Rectal smooth muscle tissue (tissue), 1 donor: ENCODE results near the gene C7orf33.
"Not testable (repeated sequence)": the region's sequence is repeated elsewhere in the genome, so short reads cannot be mapped to it uniquely, and the experiment has no call there.

Experiments
- H3K27ac ChIP-seq: one replicate; pipeline ENCODE4 v1.7.0; 2013; ENCODE audit warnings: low read depth, low read length, inconsistent platforms
- H3K27me3 ChIP-seq: one replicate; pipeline ENCODE4 v1.7.0; 2013; ENCODE audit warnings: low read length; ENCODE audit not compliant: control insufficient read depth, insufficient read depth
- H3K36me3 ChIP-seq: one replicate; pipeline ENCODE4 v1.7.0; 2013; ENCODE audit warnings: low read length; ENCODE audit not compliant: control insufficient read depth, insufficient read depth
- H3K4me1 ChIP-seq: one replicate; pipeline ENCODE4 v1.7.0; 2013; ENCODE audit warnings: low read length; ENCODE audit not compliant: control insufficient read depth, insufficient read depth
- H3K4me3 ChIP-seq: one replicate; pipeline ENCODE4 v1.7.0; 2013; ENCODE audit warnings: low read length
- H3K9ac ChIP-seq: one replicate; pipeline ENCODE4 v1.7.0; 2013; ENCODE audit warnings: low read length

The C7orf33 gene

DNA sequence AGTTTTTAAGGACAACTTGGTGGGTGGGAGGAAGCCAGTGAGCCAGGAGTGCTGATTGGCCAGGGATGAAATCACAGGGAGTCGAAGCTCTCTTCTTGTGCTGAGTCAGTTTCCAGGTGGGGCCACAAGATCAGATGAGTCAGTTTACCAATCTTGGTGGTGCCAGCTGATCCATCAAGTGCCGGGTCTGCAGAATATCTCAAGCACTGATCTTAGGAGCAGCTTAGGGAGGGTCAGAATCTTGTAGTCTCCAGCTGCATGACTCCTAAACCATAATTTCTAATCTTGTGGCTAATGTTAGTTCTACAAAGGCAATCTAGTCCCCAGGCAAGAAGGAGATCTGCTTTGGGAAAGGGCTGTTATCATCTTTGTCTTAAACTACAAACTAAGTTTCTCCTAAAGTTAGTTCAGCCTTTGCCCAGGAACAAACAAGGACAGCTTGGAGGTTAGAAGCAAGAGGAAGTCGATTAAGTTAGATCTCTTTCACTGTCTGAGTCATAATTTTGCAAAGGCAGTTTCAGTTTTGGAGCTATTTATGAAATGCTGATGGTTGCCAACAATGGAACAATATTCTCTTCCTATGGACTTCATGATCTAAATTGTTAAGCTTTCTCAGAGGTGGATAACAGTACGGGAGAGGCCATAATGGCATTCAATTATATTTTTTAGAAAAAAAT is 26.2 kb upstream of the C7orf33 start:
- H3K27ac ChIP-seq, H3K4me3 ChIP-seq, H3K9ac ChIP-seq, H3K27me3 ChIP-seq, H3K4me1 ChIP-seq, H3K36me3 ChIP-seq: not testable (repeated sequence)

DNA sequence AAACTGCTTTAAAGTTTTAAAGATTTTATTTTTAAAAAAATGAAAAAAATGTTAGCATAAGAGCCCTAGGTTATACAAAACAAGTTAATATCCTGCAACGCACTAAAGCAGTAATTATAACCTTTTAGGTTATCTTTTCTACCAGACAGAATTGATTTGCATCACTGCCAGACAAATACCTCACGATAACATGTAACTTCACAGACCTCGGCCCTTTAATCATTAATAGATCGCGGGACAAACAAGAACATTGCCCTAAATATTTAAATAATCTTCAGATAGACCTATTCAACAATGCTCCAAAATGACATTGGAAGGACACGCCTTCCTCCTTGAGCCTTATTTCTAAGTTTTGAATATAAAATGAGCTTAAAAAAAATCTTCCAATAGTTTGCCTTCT is 23.8 kb upstream of the C7orf33 start:
- no peaks in the 10 kb centered on the region for H3K4me1 ChIP-seq

DNA sequence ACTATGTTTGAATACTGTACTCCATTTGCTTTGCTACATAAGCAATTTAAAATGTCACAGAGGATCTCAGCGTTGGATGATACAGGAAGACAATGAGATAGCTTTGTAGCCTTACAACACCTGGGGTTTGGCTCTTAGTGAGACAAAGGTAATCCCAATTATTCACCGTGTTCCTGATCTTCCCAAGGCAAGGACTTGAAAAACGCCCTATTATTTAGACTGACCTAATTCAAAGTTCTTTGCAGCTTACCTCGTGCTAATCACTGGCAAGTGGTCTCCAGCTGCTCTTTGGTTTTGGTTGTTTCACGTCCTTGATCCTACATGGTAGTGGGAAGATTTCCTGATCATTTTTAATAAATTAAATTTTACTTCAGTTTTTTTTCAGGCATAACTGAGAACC is 23.0 kb upstream of the C7orf33 start:
- no peaks in the 10 kb centered on the region for H3K36me3 ChIP-seq
- no peaks in the 10 kb centered on the region for H3K27me3 ChIP-seq
- no peak overlapping the region for H3K27ac ChIP-seq
- no peak overlapping the region for H3K9ac ChIP-seq
- no peaks in the 10 kb centered on the region for H3K4me1 ChIP-seq
- H3K4me3 ChIP-seq = no peak overlapping the region

More for the DNA sequence above, 23.8 kb upstream of the C7orf33 start:
- H3K36me3 ChIP-seq = no peaks in the 10 kb centered on the region
- H3K9ac ChIP-seq = no peak overlapping the region
- no peak overlapping the region for H3K27ac ChIP-seq
- no peaks in the 10 kb centered on the region for H3K27me3 ChIP-seq
- no peak overlapping the region for H3K4me3 ChIP-seq

DNA sequence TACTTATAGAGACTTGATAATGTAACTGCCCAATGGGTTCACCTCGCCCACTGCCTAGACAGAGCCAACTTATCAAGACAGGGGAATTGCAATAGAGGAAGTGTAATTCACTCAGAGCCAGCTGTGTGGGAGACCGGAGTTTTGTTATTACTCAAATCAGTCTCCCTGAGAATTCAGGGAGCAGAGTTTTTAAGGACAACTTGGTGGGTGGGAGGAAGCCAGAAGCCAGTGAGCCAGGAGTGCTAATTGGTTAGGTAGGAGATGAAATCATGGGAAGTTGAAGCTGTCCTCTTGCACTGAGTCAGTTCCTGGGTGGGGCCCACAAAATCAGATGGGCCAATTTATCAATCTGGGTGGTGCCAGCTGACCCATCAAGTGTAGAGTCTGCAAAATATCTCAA is 20.1 kb upstream of the C7orf33 start:
- H3K4me3 ChIP-seq = no peak overlapping the region
- H3K27ac ChIP-seq = no peak overlapping the region
- H3K9ac ChIP-seq = no peak overlapping the region
- H3K4me1 ChIP-seq = no peaks in the 10 kb centered on the region
- H3K36me3 ChIP-seq = no peaks in the 10 kb centered on the region
- no peaks in the 10 kb centered on the region for H3K27me3 ChIP-seq

DNA sequence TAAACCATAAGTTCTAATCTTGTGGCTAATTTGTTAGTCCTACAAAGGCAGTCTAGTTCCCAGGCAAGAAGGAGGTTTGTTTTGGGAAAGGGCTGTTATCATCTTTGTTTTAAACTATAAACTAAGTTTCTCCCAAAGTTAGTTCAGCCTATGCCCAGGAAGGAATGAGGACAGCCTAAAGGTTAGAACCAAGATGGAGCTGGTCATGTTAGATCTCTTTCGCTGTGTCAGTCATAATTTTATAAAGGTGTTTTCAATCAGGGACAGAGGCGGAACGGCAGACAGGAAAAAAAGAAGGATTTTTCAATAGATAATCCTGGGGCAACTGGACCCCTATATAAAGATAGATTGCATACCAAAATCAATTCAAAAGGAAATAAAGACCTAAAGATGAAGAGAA is 19.6 kb upstream of the C7orf33 start:
- H3K4me1 ChIP-seq, H3K36me3 ChIP-seq, H3K27me3 ChIP-seq, H3K27ac ChIP-seq, H3K4me3 ChIP-seq, H3K9ac ChIP-seq: not testable (repeated sequence)

DNA sequence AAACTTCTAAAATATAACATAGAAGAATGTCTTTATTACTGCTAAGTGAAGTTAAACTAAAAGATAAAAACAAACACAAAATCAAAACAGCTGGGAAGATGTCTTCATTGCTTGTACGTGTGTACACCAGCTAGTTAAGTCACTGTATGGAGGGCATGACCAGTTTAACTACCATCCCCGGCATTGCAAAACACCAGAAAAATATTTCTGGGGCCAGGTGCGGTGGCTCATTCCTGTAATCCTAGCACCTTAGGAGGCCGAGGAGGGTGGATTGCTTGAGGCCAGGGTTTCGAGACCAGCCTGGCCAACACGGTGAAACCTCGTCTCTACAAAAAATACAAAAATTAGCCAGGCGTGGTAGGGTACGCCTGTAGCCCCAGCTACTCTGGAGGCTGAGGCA is 19.2 kb upstream of the C7orf33 start:
- Histone ChIP-seq H3K27me3 (no peaks in the 10 kb centered on the region), H3K36me3 (no peaks in the 10 kb centered on the region), H3K4me3 (no peak overlapping the region), H3K9ac (no peak overlapping the region), H3K4me1 (peaks cover 3% of the 10 kb centered on the region), H3K27ac (no peak overlapping the region)

DNA sequence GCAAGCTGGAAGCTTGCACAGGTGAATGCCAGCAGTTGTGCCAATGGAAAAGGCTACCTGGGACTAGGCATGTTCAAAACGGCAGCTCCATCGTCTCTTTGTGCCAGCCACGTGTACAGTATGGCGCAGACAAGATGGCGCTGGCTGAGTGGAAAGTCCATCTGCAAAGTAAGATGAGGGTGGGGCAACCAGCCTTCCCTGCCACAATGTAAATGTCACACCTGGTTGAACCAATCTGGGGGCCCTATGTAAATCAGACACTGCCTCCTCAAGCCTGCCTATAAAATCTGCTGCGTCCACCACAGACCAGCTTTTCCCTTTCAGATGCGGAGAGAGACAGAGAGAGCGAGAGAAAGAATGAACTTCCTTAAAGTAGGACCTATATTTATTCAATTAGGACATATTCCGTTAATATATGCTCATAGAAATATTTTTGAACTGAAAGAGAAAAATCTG is 18.5 kb upstream of the C7orf33 start:
- no peak overlapping the region for H3K27ac ChIP-seq
- H3K9ac ChIP-seq = no peak overlapping the region
- no peak overlapping the region for H3K4me3 ChIP-seq
- peaks cover 3% of the 10 kb centered on the region for H3K4me1 ChIP-seq
- no peaks in the 10 kb centered on the region for H3K36me3 ChIP-seq
- no peaks in the 10 kb centered on the region for H3K27me3 ChIP-seq

DNA sequence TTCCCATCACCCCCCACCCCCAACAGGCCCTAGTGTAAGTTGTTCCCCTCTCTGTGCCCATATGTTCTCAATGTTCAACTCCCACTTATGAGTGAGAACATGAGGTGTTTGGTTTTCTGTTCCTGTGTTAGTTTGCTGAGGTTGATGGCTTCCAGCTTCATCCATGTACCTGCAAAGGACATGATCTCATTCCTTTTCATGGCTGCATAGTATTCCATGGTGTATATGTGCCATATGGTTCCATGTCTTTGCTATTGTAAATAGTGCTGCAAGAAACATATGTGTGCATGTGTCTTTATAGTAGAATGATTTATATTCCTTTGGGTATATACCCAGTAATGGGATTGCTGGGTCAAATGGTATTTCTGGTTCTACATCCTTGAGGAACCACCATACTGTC is 17.0 kb upstream of the C7orf33 start:
- not testable (repeated sequence) for H3K4me1 ChIP-seq, H3K27me3 ChIP-seq, H3K27ac ChIP-seq, H3K36me3 ChIP-seq, H3K9ac ChIP-seq, H3K4me3 ChIP-seq

DNA sequence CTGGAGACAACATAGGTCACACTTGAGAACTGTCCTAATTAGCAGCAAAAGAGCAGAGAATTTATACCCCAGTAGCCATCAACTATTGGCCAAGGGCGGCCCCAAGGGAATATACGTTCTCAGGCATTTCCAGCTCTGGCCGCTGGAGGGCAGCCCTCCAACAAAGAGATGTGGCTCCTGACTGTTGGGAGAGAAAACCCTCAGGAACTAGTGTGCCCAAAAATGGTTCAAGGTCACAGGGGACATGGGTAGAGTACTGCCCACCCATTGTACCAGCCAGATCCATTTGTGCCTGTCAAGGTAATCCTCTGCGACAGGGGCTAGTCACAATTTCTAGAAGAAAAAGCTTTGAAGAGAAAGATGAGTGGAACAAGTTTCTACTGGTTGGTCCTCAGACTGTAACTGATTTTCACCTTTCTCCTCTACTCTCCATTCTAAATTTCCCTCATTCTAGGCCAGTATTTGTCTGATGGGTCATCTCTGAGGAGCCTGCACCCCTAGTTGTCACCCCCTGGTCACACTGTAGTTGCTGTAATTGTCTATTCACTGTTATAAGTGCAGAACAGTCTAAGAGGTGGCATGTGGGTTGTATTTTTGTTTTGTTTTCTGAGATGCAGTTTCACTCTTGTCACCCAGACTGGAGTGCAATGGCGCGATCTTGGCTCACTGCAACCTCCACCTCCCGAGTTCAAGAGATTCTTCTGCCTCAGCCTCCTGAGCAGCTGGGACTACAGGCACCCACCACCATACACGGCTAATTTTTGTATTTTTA is 14.7 kb upstream of the C7orf33 start:
- no peaks in the 10 kb centered on the region for H3K27me3 ChIP-seq
- no peak overlapping the region for H3K4me3 ChIP-seq
- H3K9ac ChIP-seq = no peak overlapping the region
- H3K27ac ChIP-seq = no peak overlapping the region
- peaks cover 3% of the 10 kb centered on the region for H3K4me1 ChIP-seq
- H3K36me3 ChIP-seq = no peaks in the 10 kb centered on the region

DNA sequence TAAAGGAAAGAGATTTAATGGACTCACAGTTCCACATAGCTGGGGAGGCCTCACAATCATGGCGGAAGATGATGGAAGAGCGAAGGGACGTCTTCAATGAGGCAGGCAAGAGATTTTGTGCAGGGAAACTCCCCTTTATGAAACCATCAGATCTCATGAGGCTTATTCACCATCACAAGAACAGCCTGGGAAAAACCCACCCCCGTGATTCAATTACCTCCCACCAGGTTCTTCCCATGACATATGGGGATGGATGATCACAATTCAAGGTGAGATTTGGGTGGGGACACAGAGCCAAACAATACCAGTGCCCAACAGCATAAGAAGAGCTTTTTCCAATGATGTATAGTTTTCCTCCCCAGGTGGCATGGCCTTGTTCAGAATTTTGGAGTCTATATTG is 11.2 kb upstream of the C7orf33 start:
- H3K27me3 ChIP-seq = no peaks in the 10 kb centered on the region
- H3K27ac ChIP-seq = no peak overlapping the region
- H3K4me3 ChIP-seq = no peak overlapping the region
- no peaks in the 10 kb centered on the region for H3K36me3 ChIP-seq
- H3K9ac ChIP-seq = no peak overlapping the region
- H3K4me1 ChIP-seq = peaks cover 3% of the 10 kb centered on the region

DNA sequence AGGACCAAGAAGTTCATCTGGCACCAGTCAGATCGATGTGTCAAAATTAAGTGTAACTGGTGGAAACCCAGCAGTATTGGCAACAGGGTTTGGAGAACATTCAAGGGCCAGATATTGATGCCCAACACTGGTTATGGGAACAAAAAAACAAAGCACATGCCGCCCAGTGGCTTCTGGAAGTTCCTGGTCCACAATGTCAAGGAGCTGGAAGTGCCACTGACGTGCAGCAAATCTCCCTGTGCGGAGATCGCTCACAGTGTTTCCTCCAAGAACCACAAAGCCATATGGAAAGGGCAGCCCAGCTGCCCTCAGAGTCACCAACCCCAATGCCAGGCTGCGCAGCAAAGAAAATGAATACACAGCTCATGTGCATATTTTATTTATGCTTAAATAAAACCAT is 10.1 kb upstream of the C7orf33 start:
- Histone ChIP-seq H3K4me3 (no peak overlapping the region), H3K27ac (no peak overlapping the region), H3K27me3 (no peaks in the 10 kb centered on the region), H3K36me3 (no peaks in the 10 kb centered on the region), H3K9ac (no peak overlapping the region), H3K4me1 (peaks cover 3% of the 10 kb centered on the region)

DNA sequence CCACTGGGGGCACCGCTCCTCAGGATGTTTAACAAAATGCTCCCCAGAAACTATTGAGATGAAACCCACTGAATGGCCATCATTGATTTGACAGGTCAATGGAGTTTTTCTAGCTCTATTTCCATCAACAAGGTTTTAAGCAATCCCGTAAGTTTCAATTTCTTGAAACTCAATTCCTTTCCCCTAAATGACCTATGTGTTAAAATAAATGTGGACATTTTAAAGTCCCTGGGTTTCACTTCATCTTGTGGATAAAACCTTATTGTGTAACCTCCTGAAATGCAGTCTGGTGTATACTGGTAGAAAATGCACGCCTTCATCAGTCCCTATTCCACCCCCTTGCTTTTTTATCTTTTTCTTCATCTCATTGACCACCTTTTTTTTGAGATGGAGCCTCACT is 8.9 kb upstream of the C7orf33 start:
- no peaks in the 10 kb centered on the region for H3K4me1 ChIP-seq
- no peak overlapping the region for H3K4me3 ChIP-seq
- no peaks in the 10 kb centered on the region for H3K36me3 ChIP-seq
- H3K27ac ChIP-seq = no peak overlapping the region
- no peak overlapping the region for H3K9ac ChIP-seq
- H3K27me3 ChIP-seq = no peaks in the 10 kb centered on the region
